Pancreas (tissue), 10 donors: ENCODE measurements around the gene GPR173. TPM values are rescaled to one million over a fixed set of nuclear protein-coding genes. Genes with fewer than 3 reads are reported as not detected.

ENCODE experiments used
- ATAC-seq, 4 donors: fragments of 200-7000 bp; cut with Tn5 transposase; one replicate each; pipeline versions ENCODE4 v1.8.0 to v1.9.1; 2020; ENCODE audit warnings: mild to moderate bottlenecking in 4 of 4, moderate library complexity in 4 of 4
- DNase-seq, 6 donors: peaks; one replicate each; pipeline ENCODE4 v3.0.0-alpha.2; 2020
- FAIRE-seq: peaks from 2 replicates; lab custom pipeline; 2012; peaks lifted over from hg19 to GRCh38; lab: Jason Lieb, UNC
- H3K27ac ChIP-seq, 4 donors: fragments of 200-600 bp; sonication (generic); 1 replicate in 3 of 4; 2 replicates in 1 of 4; pipeline versions ENCODE4 v1.5.0 to v1.8.0; 2020
- H3K27me3 ChIP-seq, 4 donors: fragments of 200-600 bp; one replicate each; pipeline ENCODE4 v1.8.0; 2021
- H3K36me3 ChIP-seq, 3 donors: fragments of 200-600 bp; sonication (generic) in 1 of 3; one replicate each; pipeline versions ENCODE4 v1.5.0 to v1.8.0; 2020 to 2021
- H3K4me1 ChIP-seq, 3 donors: fragments of 200-600 bp; one replicate each; pipeline ENCODE4 v1.8.0; 2021
- H3K4me3 ChIP-seq, 4 donors: fragments of 200-600 bp; sonication (generic) in 2 of 4; one replicate each; pipeline versions ENCODE4 v1.5.0 to v1.8.0; 2020 to 2021
- H3K9me3 ChIP-seq, 4 donors: fragments of 200-600 bp; one replicate each; pipeline ENCODE4 v1.8.0; 2021
- WGBS, 2 donors: extraction: QIAGEN DNeasy Blood & Tissue Kit; methylation state at CpG; one replicate each; pipeline ENCODE4 v1.1.7; 2013; 5-methylcytosine and 5-hydroxymethylcytosine counted together
- intact Hi-C, 3 donors: fragments of 100-400 bp; cut with DNase I; formaldehyde crosslinking; loops; one replicate each; pipeline versions ENCODE4 v1.11.1 to v1.14.2; 2022
- polyA plus RNA-seq, 2 donors: library from polyadenylated mRNA; stranded (reverse); fragments of 200-250 nt; gene quantifications; one replicate each; pipeline ENCODE4 v1.2.3, GENCODE V29; 2013
- total RNA-seq, 6 donors: library from RNA; stranded (reverse); fragmentation: NEBNext Ultra II Directional in 4 of 6; extraction: Animal tissue kit (Norgen Biotek cat#: 25700) in 4 of 6; gene quantifications; one replicate each; pipeline versions ENCODE4 v1.2.1 to v1.2.4, GENCODE V29; 2021 to 2023
- TF ChIP-seq, protein P1 (sequence below), 4 donors: fragments of 200-600 bp; sonication (generic) in 3 of 4; IDR thresholded peaks; one replicate each; pipeline versions ENCODE4 v1.5.0 to v1.8.0; 2021; ENCODE audit warnings: antibody characterized with exemption in 4 of 4
- donor health status: healthy with polysubstance abuse.
- donor health status: DM: no; HTN: no; CAD: no; lungs with moderate emphysema.
- donor health status: DM: no; HTN: no; CAD: no.
- donor health status: control.
- donor health status: control.
- donor health status: Bipolar disorder and iron deficiency.
- donor health status: DM: yes; HTN: yes; CAD: no.
- donor health status: DM: no; HTN: no; CAD: no.
- donor health status: DM: no; HTN: no; CAD: no.
- donor health status: DM: yes; HTN: yes; CAD: no.

The GPR173 gene
- total and polyA plus RNA-seq, 8 donors = 0.20 to 1.9 (median 0.54) TPM

- WGBS, 2 donors = 71 to 74% methylated on average over 17 of the region's 17 CpGs
- Histone ChIP-seq H3K4me3 (no peak overlapping the region), H3K4me1 (no peaks in the 10 kb centered on the region), H3K27me3 (peaks cover 0 to 5% (median 0%) of the 10 kb centered on the region in 4 donors), H3K27ac (no peak overlapping the region), H3K9me3 (no peaks in the 10 kb centered on the region), H3K36me3 (no peaks in the 10 kb centered on the region)
- intact Hi-C loops = no loop called here
- TF ChIP-seq, protein P1, sequence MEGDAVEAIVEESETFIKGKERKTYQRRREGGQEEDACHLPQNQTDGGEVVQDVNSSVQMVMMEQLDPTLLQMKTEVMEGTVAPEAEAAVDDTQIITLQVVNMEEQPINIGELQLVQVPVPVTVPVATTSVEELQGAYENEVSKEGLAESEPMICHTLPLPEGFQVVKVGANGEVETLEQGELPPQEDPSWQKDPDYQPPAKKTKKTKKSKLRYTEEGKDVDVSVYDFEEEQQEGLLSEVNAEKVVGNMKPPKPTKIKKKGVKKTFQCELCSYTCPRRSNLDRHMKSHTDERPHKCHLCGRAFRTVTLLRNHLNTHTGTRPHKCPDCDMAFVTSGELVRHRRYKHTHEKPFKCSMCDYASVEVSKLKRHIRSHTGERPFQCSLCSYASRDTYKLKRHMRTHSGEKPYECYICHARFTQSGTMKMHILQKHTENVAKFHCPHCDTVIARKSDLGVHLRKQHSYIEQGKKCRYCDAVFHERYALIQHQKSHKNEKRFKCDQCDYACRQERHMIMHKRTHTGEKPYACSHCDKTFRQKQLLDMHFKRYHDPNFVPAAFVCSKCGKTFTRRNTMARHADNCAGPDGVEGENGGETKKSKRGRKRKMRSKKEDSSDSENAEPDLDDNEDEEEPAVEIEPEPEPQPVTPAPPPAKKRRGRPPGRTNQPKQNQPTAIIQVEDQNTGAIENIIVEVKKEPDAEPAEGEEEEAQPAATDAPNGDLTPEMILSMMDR (IDR thresholded peaks at IDR 0.05) = no peak
- DNase-seq (no peak), FAIRE-seq (no peak), ATAC-seq (no peak)
Measured at GRCh38 chrX:53085661-53086229, 37.2 kb downstream of the GPR173 start.

DNA sequence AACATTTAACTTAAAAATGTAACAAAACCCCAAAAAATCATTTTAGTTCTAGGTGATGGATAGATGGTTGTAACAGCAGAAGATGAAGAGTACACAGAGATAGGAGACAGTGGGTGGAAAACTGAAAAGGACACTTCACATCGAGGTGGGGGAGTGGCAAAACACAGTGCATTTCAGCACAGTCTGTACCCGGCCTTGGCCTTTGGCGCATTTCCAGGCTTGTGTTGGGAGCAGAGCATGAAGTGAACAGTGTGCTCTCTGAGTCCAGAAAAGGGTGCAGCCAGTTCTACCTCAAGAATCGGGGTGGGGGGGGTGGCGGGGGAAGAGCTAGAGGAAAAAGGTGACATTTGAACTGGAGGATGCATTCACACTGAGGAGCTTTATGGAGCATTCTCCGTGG is 37.9 kb downstream of the GPR173 start:
- TF ChIP-seq, protein P1 (IDR thresholded peaks at IDR 0.05) = no peak
- DNase-seq (peak in 5 of 6 donors; percentile 39 to 83 (median 72)), ATAC-seq (no peak), FAIRE-seq (no peak)
- Histone ChIP-seq H3K36me3 (no peaks in the 10 kb centered on the region), H3K27me3 (peaks cover 0 to 5% (median 0%) of the 10 kb centered on the region in 4 donors), H3K9me3 (no peaks in the 10 kb centered on the region), H3K27ac (no peak overlapping the region), H3K4me3 (no peak overlapping the region), H3K4me1 (no peaks in the 10 kb centered on the region)
- intact Hi-C loops = no loop called here
- WGBS, 2 donors = 17 to 24% methylated on average over 6 of the region's 6 CpGs

GRCh38 chrX:53087388-53087831 is 38.8 kb downstream of the GPR173 start:
- Histone ChIP-seq H3K4me1 (no peaks in the 10 kb centered on the region), H3K4me3 (no peak overlapping the region), H3K27ac (no peak overlapping the region), H3K9me3 (no peaks in the 10 kb centered on the region), H3K27me3 (peaks cover 0 to 5% (median 0%) of the 10 kb centered on the region in 4 donors), H3K36me3 (no peaks in the 10 kb centered on the region)
- FAIRE-seq (no peak), DNase-seq (no peak), ATAC-seq (no peak)
- intact Hi-C loops = no loop called here
- TF ChIP-seq, protein P1 (IDR thresholded peaks at IDR 0.05) = no peak
- WGBS, 2 donors = 59 to 68% methylated on average over 3 of the region's 3 CpGs

DNA sequence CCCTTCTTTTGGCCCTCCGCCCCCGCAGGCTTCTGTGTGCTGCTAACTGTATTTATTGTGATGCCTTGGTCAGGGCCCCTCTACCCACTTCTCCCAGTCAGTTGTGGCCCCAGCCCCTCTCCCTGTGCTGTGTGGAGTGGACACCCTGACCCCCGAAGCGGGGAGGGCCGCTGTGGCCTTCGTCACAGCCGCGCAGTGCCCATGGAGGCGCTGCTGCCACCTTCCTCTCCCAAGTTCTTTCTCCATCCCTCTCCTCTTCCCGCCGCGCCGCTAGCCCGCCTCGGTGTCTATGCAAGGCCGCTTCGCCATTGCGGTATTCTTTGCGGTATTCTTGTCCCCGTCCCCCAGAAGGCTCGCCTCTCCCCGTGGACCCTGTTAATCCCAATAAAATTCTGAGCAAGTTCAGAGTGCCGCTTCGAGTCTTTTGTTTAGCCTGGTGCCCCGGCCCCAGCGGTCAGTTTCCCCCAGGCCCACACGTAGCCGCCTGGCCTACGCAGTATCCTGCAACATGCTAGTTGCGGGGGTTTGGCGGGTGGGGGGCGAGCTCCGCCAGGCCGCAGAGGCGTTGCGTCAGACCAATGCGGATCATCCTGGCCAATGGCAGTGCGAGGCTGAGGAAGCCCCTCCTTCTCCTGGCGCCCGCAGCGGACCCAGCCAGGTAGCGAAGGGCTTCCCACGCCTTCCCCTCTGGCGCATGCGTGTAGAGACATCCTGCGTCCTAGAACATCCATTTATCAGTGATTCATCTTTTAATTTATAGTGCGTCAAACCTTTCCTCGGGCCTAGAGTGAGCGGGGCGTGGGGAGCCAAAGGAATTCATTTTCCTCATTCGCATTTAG is 39.8 kb downstream of the GPR173 start:
- DNase-seq (peak; percentile 79 to 92 (median 84)), ATAC-seq (peak; percentile 84 to 91 (median 88)), FAIRE-seq (peak; percentile 75)
- H3K27ac ChIP-seq = peak overlapping the region; percentile 54 to 75 (median 69)
- 14 to 31% methylated on average over 49 to 51 of the region's 51 CpGs for WGBS, 2 donors
- peaks cover 0 to 5% (median 0%) of the 10 kb centered on the region in 4 donors for H3K27me3 ChIP-seq
- peak overlapping the region in 2 of 4 donors; percentile 9 to 41 for H3K4me3 ChIP-seq
- intact Hi-C loops = no loop called here
- TF ChIP-seq, protein P1 (IDR thresholded peaks at IDR 0.05) = no peak
- H3K9me3 ChIP-seq = no peaks in the 10 kb centered on the region
- H3K4me1 ChIP-seq = no peaks in the 10 kb centered on the region
- no peaks in the 10 kb centered on the region for H3K36me3 ChIP-seq
